Upper lobe of left lung (tissue), 4 donors: ENCODE results near the gene LARGE1.

ENCODE experiments used
- EP300 ChIP-seq, 4 donors: sonication (generic); formaldehyde crosslinking; IDR thresholded peaks; one replicate each; pipeline ENCODE4 v1.5.1; 2017; ENCODE audit warnings: antibody characterized with exemption in 4 of 4, control low read depth in 2 of 4
- POLR2A ChIP-seq, 4 donors: fragments of 450-650 bp; IDR thresholded peaks; one replicate each; pipeline ENCODE4 v1.5.1; 2016 to 2017; ENCODE audit warnings: antibody characterized with exemption in 4 of 4, mild to moderate bottlenecking in 2 of 4
- POLR2AphosphoS5 ChIP-seq, 2 donors: sonication (generic); formaldehyde crosslinking; IDR thresholded peaks; one replicate each; pipeline ENCODE4 v1.5.1; 2017; ENCODE audit warnings: antibody characterized with exemption in 2 of 2
- TF ChIP-seq, protein P1 (sequence below), 6 experiments: fragments of 450-650 bp in 4 of 6; fragments of 200-600 bp in 2 of 6; sonication (generic) in 2 of 6; IDR thresholded peaks; one replicate each; pipeline ENCODE4 v1.5.1; 2016 to 2019; ENCODE audit warnings: antibody characterized with exemption in 6 of 6

- TF ChIP-seq, protein P1, sequence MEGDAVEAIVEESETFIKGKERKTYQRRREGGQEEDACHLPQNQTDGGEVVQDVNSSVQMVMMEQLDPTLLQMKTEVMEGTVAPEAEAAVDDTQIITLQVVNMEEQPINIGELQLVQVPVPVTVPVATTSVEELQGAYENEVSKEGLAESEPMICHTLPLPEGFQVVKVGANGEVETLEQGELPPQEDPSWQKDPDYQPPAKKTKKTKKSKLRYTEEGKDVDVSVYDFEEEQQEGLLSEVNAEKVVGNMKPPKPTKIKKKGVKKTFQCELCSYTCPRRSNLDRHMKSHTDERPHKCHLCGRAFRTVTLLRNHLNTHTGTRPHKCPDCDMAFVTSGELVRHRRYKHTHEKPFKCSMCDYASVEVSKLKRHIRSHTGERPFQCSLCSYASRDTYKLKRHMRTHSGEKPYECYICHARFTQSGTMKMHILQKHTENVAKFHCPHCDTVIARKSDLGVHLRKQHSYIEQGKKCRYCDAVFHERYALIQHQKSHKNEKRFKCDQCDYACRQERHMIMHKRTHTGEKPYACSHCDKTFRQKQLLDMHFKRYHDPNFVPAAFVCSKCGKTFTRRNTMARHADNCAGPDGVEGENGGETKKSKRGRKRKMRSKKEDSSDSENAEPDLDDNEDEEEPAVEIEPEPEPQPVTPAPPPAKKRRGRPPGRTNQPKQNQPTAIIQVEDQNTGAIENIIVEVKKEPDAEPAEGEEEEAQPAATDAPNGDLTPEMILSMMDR (IDR thresholded peaks at IDR 0.05): no peak
- no peak for TF ChIP-seq POLR2A (IDR thresholded peaks at IDR 0.05)
- TF ChIP-seq POLR2AphosphoS5 (IDR thresholded peaks at IDR 0.05): peak in 1 of 2 donors; percentile 29
- no peak for TF ChIP-seq EP300 (IDR thresholded peaks at IDR 0.05)
Measured at GRCh38 chr22:33853200-33854097, 66.8 kb downstream of the LARGE1 start.
